K562 (cell line): ENCODE measurements around the gene ELP5.

Experiments used
- NCOA2 ChIP-seq, 2 experiments: fragments of 450-650 bp; IDR thresholded peaks; 2 replicates each; pipeline ENCODE4 v1.6.1; 2018; ENCODE audit warnings: mild to moderate bottlenecking in 2 of 2, moderate library complexity in 1 of 2; ENCODE audit not compliant: partially characterized antibody in 2 of 2
- NFATC3 ChIP-seq: fragments of 450-650 bp; IDR thresholded peaks from 2 replicates; pipeline ENCODE4 v1.6.1; 2017; ENCODE audit warnings: mild to moderate bottlenecking
- POLR2A ChIP-seq: fragments of 450-650 bp; conservative IDR thresholded peaks from 2 replicates; pipeline ENCODE4 v1.6.1; 2016
- TGIF2 ChIP-seq: sonication (generic); formaldehyde crosslinking; IDR thresholded peaks from 2 replicates; pipeline ENCODE4 v1.8.1; 2022; ENCODE audit warnings: mild to moderate bottlenecking, missing genetic modification reagents, moderate library complexity
- ZNF175 ChIP-seq: fragments of 200-800 bp; sonication (Bioruptor generic); IDR thresholded peaks from 2 replicates; pipeline ENCODE4 v1.6.1; 2016; ENCODE audit warnings: low read depth, mild to moderate bottlenecking, missing genetic modification characterization, missing compliant biosample characterization
- ZNF398 ChIP-seq: fragments of 250-450 bp; sonication (Bioruptor Pico); IDR thresholded peaks from 2 replicates; pipeline ENCODE4 v1.8.0; 2021; ENCODE audit warnings: moderate library complexity, mild to moderate bottlenecking, inconsistent platforms

GRCh38 chr17:7222093-7222971 lies 29.7 kb upstream of the ELP5 start:
- TF ChIP-seq ZNF175 (CRISPR knock-in tag) (no peak), POLR2A (peak; percentile 58), TGIF2 (CRISPR knock-in tag) (no peak), NCOA2 (IDR thresholded peaks at IDR 0.05; ENCODE audit: partially characterized antibody in 2 of 2) (no peak), ZNF398 (CRISPR knock-in tag) (no peak), NFATC3 (no peak)
